Measurements from ENCODE around the gene MLXIP. TPM values are rescaled to one million over a fixed set of nuclear protein-coding genes. Genes with fewer than 3 reads are reported as not detected.
A peak's percentile ranks its signal among the peaks of the same experiment; 100 is the strongest.

The MLXIP gene
- total and polyA plus RNA-seq, 2 of the 13 experiments (the other 11 are each of a cell fraction or from before 2014, with no cell fraction given), result 5.3 to 6.7 TPM

DNA sequence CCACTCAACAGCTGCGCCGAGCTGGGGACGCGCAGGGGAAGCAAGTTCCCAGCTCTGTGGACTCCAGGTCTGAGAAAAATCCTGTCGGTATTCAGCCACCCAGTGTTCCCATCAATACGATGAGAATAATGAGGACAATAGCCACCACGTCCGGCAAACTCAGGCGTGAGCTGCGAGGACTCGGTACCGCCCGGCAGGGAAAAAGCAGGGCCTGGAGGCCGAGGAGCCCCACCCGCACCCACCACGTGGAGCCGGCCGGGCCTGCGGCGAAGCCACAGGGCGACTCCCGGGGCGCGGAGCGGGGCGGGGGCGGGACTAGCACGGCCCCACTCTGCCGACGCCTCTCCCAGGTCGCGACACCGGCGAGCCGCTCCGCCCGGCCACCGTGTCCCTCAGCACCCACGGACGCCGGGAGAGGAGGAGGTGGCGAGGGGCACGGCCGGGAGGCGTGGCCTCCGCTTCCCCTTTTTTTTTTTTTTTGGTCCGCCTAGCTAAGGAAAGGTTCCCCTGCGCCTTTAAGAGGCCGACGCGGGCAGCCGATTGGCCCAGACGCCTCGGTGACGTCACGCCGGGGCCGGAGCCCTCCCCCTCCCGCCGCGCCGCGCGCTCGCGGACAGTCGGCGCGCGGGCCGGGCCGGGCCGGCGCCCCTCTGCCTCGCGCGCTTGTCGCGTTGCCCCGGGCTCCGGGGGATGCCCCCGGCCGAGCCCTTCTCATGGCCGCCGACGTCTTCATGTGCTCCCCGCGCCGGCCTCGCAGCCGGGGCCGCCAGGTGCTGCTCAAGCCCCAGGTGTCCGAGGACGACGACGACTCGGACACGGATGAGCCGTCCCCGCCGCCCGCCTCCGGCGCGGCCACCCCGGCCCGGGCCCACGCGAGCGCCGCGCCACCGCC, at the start of gene MLXIP (continued):
- TF ChIP-seq ZBTB40 (IDR thresholded peaks at IDR 0.05) (no peak), ZBTB40 (CRISPR knock-in tag; IDR thresholded peaks at IDR 0.05) (peak; percentile 31; the same call in 1 of the 2 replicates), MLX (CRISPR knock-in tag; IDR thresholded peaks at IDR 0.05) (no peak), CHD4 (IDR thresholded peaks at IDR 0.05; ENCODE audit: borderline replicate concordance, low read length) (no peak), ZNF883 (CRISPR knock-in tag; IDR thresholded peaks at IDR 0.05; ENCODE audit: not compliant biosample characterization) (peak; percentile 95), ZNF232 (CRISPR knock-in tag; IDR thresholded peaks at IDR 0.05; ENCODE audit: borderline replicate concordance) (peak; percentile 78; the same call in 1 of the 2 replicates), NPAS2 (CRISPR knock-in tag; IDR thresholded peaks at IDR 0.05; ENCODE audit: borderline replicate concordance) (no peak), MAFF (IDR thresholded peaks at IDR 0.05; ENCODE audit: low read depth, low read length) (no peak), ZNF468 (CRISPR knock-in tag; IDR thresholded peaks at IDR 0.05) (0 out of 2 replicates have a peak, but pooled peaks have one; percentile 38)
- TF ChIP-seq, protein P1, sequence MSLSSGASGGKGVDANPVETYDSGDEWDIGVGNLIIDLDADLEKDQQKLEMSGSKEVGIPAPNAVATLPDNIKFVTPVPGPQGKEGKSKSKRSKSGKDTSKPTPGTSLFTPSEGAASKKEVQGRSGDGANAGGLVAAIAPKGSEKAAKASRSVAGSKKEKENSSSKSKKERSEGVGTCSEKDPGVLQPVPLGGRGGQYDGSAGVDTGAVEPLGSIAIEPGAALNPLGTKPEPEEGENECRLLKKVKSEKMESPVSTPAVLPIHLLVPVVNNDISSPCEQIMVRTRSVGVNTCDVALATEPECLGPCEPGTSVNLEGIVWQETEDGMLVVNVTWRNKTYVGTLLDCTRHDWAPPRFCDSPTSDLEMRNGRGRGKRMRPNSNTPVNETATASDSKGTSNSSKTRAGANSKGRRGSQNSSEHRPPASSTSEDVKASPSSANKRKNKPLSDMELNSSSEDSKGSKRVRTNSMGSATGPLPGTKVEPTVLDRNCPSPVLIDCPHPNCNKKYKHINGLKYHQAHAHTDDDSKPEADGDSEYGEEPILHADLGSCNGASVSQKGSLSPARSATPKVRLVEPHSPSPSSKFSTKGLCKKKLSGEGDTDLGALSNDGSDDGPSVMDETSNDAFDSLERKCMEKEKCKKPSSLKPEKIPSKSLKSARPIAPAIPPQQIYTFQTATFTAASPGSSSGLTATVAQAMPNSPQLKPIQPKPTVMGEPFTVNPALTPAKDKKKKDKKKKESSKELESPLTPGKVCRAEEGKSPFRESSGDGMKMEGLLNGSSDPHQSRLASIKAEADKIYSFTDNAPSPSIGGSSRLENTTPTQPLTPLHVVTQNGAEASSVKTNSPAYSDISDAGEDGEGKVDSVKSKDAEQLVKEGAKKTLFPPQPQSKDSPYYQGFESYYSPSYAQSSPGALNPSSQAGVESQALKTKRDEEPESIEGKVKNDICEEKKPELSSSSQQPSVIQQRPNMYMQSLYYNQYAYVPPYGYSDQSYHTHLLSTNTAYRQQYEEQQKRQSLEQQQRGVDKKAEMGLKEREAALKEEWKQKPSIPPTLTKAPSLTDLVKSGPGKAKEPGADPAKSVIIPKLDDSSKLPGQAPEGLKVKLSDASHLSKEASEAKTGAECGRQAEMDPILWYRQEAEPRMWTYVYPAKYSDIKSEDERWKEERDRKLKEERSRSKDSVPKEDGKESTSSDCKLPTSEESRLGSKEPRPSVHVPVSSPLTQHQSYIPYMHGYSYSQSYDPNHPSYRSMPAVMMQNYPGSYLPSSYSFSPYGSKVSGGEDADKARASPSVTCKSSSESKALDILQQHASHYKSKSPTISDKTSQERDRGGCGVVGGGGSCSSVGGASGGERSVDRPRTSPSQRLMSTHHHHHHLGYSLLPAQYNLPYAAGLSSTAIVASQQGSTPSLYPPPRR (CRISPR knock-in tag; IDR thresholded peaks at IDR 0.05; ENCODE audit: borderline replicate concordance), result peak; percentile 58; the same call in 1 of the 2 replicates
- TF ChIP-seq, protein P2, sequence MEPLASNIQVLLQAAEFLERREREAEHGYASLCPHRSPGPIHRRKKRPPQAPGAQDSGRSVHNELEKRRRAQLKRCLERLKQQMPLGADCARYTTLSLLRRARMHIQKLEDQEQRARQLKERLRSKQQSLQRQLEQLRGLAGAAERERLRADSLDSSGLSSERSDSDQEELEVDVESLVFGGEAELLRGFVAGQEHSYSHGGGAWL (CRISPR knock-in tag; IDR thresholded peaks at IDR 0.05), result peak; percentile 84
